ENCODE results near the gene MUS81. TPM values are rescaled to one million over a fixed set of nuclear protein-coding genes. Genes with fewer than 3 reads are reported as not detected.

Gene MUS81
- total RNA-seq, 1 experiment from 2014 or later: 45.9 TPM

GRCh38 chr11:65895482-65895981 is 35.3 kb downstream of the MUS81 start (continued):
- TF ChIP-seq, protein P1, sequence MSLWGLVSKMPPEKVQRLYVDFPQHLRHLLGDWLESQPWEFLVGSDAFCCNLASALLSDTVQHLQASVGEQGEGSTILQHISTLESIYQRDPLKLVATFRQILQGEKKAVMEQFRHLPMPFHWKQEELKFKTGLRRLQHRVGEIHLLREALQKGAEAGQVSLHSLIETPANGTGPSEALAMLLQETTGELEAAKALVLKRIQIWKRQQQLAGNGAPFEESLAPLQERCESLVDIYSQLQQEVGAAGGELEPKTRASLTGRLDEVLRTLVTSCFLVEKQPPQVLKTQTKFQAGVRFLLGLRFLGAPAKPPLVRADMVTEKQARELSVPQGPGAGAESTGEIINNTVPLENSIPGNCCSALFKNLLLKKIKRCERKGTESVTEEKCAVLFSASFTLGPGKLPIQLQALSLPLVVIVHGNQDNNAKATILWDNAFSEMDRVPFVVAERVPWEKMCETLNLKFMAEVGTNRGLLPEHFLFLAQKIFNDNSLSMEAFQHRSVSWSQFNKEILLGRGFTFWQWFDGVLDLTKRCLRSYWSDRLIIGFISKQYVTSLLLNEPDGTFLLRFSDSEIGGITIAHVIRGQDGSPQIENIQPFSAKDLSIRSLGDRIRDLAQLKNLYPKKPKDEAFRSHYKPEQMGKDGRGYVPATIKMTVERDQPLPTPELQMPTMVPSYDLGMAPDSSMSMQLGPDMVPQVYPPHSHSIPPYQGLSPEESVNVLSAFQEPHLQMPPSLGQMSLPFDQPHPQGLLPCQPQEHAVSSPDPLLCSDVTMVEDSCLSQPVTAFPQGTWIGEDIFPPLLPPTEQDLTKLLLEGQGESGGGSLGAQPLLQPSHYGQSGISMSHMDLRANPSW (CRISPR knock-in tag; conservative IDR thresholded peaks at IDR 0.05; ENCODE audit: low read depth): no peak
- no peak for TF ChIP-seq RELA (CRISPR knock-in tag; IDR thresholded peaks at IDR 0.05; ENCODE audit: borderline replicate concordance)
- TF ChIP-seq ZBTB21 (CRISPR knock-in tag; IDR thresholded peaks at IDR 0.05; ENCODE audit: borderline replicate concordance): no peak
- TF ChIP-seq, protein P2, sequence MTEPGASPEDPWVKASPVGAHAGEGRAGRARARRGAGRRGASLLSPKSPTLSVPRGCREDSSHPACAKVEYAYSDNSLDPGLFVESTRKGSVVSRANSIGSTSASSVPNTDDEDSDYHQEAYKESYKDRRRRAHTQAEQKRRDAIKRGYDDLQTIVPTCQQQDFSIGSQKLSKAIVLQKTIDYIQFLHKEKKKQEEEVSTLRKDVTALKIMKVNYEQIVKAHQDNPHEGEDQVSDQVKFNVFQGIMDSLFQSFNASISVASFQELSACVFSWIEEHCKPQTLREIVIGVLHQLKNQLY (CRISPR knock-in tag; IDR thresholded peaks at IDR 0.05): no peak
- TF ChIP-seq SP1 (CRISPR knock-in tag; conservative IDR thresholded peaks at IDR 0.05): no peak
- no peak for TF ChIP-seq CREB1 (CRISPR knock-in tag; IDR thresholded peaks at IDR 0.05)
- TF ChIP-seq, protein P3, sequence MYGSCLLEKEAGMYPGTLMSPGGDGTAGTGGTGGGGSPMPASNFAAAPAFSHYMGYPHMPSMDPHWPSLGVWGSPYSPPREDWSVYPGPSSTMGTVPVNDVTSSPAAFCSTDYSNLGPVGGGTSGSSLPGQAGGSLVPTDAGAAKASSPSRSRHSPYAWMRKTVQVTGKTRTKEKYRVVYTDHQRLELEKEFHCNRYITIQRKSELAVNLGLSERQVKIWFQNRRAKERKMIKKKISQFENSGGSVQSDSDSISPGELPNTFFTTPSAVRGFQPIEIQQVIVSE (CRISPR knock-in tag; IDR thresholded peaks at IDR 0.05; ENCODE audit: borderline replicate concordance): no peak
- TF ChIP-seq, protein P4, sequence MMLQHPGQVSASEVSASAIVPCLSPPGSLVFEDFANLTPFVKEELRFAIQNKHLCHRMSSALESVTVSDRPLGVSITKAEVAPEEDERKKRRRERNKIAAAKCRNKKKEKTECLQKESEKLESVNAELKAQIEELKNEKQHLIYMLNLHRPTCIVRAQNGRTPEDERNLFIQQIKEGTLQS (CRISPR knock-in tag; conservative IDR thresholded peaks at IDR 0.05): no peak
- TF ChIP-seq IRF1 (CRISPR knock-in tag; IDR thresholded peaks at IDR 0.05): no peak

- Mint-ChIP-seq H3K4me1 (peaks cover 26% of the 10 kb centered on the region), H3K27me3 (ENCODE audit: low read depth) (peaks cover 40% of the 10 kb centered on the region), H3K27ac (no peak overlapping the region), H3K4me3 (no peak overlapping the region), H3K9me3 (no peaks in the 10 kb centered on the region), H3K36me3 (peaks cover 2% of the 10 kb centered on the region)
- TF ChIP-seq IRF1 (CRISPR knock-in tag; IDR thresholded peaks at IDR 0.05) (no peak), NR1H2 (CRISPR knock-in tag; IDR thresholded peaks at IDR 0.05) (no peak), PRRX2 (CRISPR knock-in tag; IDR thresholded peaks at IDR 0.05) (no peak), E2F5 (CRISPR knock-in tag; IDR thresholded peaks at IDR 0.05) (no peak), IRF2 (CRISPR knock-in tag; IDR thresholded peaks at IDR 0.05; ENCODE audit: borderline replicate concordance, low read depth) (no peak), ZNF317 (CRISPR knock-in tag; IDR thresholded peaks at IDR 0.05; ENCODE audit: borderline replicate concordance, low read depth) (no peak), ZNF138 (CRISPR knock-in tag; conservative IDR thresholded peaks at IDR 0.05) (no peak), NFYB (CRISPR knock-in tag; conservative IDR thresholded peaks at IDR 0.05; ENCODE audit: low read depth) (no peak), SOX15 (CRISPR knock-in tag; IDR thresholded peaks at IDR 0.05) (no peak), TP53 (CRISPR knock-in tag; IDR thresholded peaks at IDR 0.05) (no peak), CBFB (CRISPR knock-in tag; IDR thresholded peaks at IDR 0.05; ENCODE audit: low read depth) (no peak), HMGA2 (CRISPR knock-in tag; IDR thresholded peaks at IDR 0.05) (no peak), SP1 (CRISPR knock-in tag; conservative IDR thresholded peaks at IDR 0.05) (no peak), ZNF232 (CRISPR knock-in tag; IDR thresholded peaks at IDR 0.05) (no peak), RELA (CRISPR knock-in tag; IDR thresholded peaks at IDR 0.05; ENCODE audit: borderline replicate concordance) (no peak), ZNF416 (CRISPR knock-in tag; IDR thresholded peaks at IDR 0.05) (no peak)
- TF ChIP-seq, protein P5, sequence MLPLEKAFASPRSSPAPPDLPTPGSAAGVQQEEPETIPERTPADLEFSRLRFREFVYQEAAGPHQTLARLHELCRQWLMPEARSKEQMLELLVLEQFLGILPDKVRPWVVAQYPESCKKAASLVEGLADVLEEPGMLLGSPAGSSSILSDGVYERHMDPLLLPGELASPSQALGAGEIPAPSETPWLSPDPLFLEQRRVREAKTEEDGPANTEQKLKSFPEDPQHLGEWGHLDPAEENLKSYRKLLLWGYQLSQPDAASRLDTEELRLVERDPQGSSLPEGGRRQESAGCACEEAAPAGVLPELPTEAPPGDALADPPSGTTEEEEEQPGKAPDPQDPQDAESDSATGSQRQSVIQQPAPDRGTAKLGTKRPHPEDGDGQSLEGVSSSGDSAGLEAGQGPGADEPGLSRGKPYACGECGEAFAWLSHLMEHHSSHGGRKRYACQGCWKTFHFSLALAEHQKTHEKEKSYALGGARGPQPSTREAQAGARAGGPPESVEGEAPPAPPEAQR (CRISPR knock-in tag; IDR thresholded peaks at IDR 0.05): no peak
- TF ChIP-seq, protein P6, sequence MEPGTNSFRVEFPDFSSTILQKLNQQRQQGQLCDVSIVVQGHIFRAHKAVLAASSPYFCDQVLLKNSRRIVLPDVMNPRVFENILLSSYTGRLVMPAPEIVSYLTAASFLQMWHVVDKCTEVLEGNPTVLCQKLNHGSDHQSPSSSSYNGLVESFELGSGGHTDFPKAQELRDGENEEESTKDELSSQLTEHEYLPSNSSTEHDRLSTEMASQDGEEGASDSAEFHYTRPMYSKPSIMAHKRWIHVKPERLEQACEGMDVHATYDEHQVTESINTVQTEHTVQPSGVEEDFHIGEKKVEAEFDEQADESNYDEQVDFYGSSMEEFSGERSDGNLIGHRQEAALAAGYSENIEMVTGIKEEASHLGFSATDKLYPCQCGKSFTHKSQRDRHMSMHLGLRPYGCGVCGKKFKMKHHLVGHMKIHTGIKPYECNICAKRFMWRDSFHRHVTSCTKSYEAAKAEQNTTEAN (CRISPR knock-in tag; IDR thresholded peaks at IDR 0.05): no peak
- DNase-seq (ENCODE audit: low spot score): no peak
- no peak for ATAC-seq
- ChIA-PET CTCF (interaction anchor here (0.6 to 4.8 kb wide), 2 partner anchors 12 to 48 kb away, joined by 4 to 31 read pairs; no protein-coding TSS in a partner anchor), POLR2A (no interaction called here)
Observed at GRCh38 chr11:65896034-65896999, 36.1 kb downstream of the MUS81 start.

Measured in WTC11 (cell line).